Lung (tissue), 12 donors: ENCODE data around the gene GNAI2. TPM values are rescaled to one million over a fixed set of nuclear protein-coding genes. Genes with fewer than 3 reads are reported as not detected.
A peak's percentile ranks its signal among the peaks of the same experiment; 100 is the strongest.

Experiments
- ATAC-seq: fragments of 200-7000 bp; cut with Tn5 transposase; one replicate; pipeline ENCODE4 v1.9.1; 2020; ENCODE audit warnings: moderate number of reproducible peaks; ENCODE audit not compliant: insufficient read depth, low FRiP score
- DNase-seq, 3 donors: peaks; one replicate each; pipeline ENCODE4 v3.0.0-alpha.2; 2013 to 2017
- H3K27ac ChIP-seq, 2 donors: one replicate each; pipeline ENCODE4 v1.5.1; 2013; ENCODE audit warnings: mild to moderate bottlenecking in 2 of 2, moderate library complexity in 2 of 2, control low read depth in 1 of 2, inconsistent platforms in 1 of 2, low read depth in 1 of 2, low read length in 1 of 2
- H3K27me3 ChIP-seq, 3 donors: one replicate each; pipeline ENCODE4 v1.5.1; 2013; ENCODE audit warnings: low read length in 2 of 3; ENCODE audit not compliant: control insufficient read depth in 3 of 3, insufficient read depth in 3 of 3
- H3K36me3 ChIP-seq, 4 donors: one replicate each; pipeline ENCODE4 v1.5.1; 2013; ENCODE audit warnings: low read length in 4 of 4, mild to moderate bottlenecking in 1 of 4, moderate library complexity in 1 of 4; ENCODE audit not compliant: control insufficient read depth in 4 of 4, insufficient read depth in 4 of 4
- H3K4me1 ChIP-seq, 5 donors: one replicate each; pipeline ENCODE4 v1.5.1; 2013; ENCODE audit warnings: low read length in 5 of 5, mild to moderate bottlenecking in 2 of 5, moderate library complexity in 1 of 5; ENCODE audit not compliant: control insufficient read depth in 5 of 5, insufficient read depth in 5 of 5
- H3K4me3 ChIP-seq: one replicate; pipeline ENCODE4 v1.5.1; 2013; ENCODE audit warnings: mild to moderate bottlenecking, control low read depth, moderate library complexity
- H3K9ac ChIP-seq, 2 donors: one replicate each; pipeline ENCODE4 v1.5.1; 2013; ENCODE audit warnings: low read length in 2 of 2, control low read depth in 1 of 2; ENCODE audit not compliant: insufficient read depth in 1 of 2
- H3K9me3 ChIP-seq, 4 donors: one replicate each; pipeline ENCODE4 v1.5.1; 2013; ENCODE audit warnings: low read length in 3 of 4, mild to moderate bottlenecking in 1 of 4, moderate library complexity in 1 of 4; ENCODE audit not compliant: control insufficient read depth in 4 of 4, insufficient read depth in 3 of 4
- CTCF ChIP-seq: IDR thresholded peaks from 2 replicates; pipeline ENCODE4 v1.5.1; 2012; ENCODE audit warnings: mild to moderate bottlenecking; ENCODE audit errors: control extremely low read depth, extremely low read depth
- WGBS, 2 donors: extraction: QIAGEN DNeasy Blood & Tissue Kit; methylation state at CpG; one replicate each; pipeline ENCODE4 v1.1.7; 2013; 5-methylcytosine and 5-hydroxymethylcytosine counted together
- polyA plus RNA-seq, 2 donors: library from polyadenylated mRNA; stranded (reverse); fragments of 200-250 nt; gene quantifications; one replicate each; pipeline ENCODE4 v1.2.1, GENCODE V29; 2013
- total RNA-seq, 2 donors: library from RNA; depleted of rRNA in 1 of 2; stranded (reverse); fragments of >200 nt in 1 of 2; gene quantifications; one replicate each; pipeline ENCODE4 v1.2.1, GENCODE V29; 2014 to 2021
- donor health status: control.
- donor health status: control.
- donor health status: Bipolar disorder and iron deficiency.
- donor health status: healthy.
- donor health status: DM: yes; HTN: yes; CAD: no.

Gene GNAI2
- total and polyA plus RNA-seq, 4 donors = 217 to 364 (median 278) TPM

- TF ChIP-seq CTCF = peak; percentile 64
- no peaks in the 10 kb centered on the region for H3K36me3 ChIP-seq
- H3K27ac ChIP-seq = no peak overlapping the region
- no peak overlapping the region for H3K9ac ChIP-seq
- peaks cover 0 to 5% (median 3%) of the 10 kb centered on the region in 5 donors for H3K4me1 ChIP-seq
- peaks cover 0 to 34% (median 14%) of the 10 kb centered on the region in 3 donors for H3K27me3 ChIP-seq
- no peak overlapping the region for H3K4me3 ChIP-seq
- H3K9me3 ChIP-seq = peaks cover 0 to 7% (median 0%) of the 10 kb centered on the region in 4 donors
- peak; percentile 54 to 69 (median 60) for DNase-seq
- ATAC-seq = peak; percentile 47
- 9 to 13% methylated on average over 68 to 70 of the region's 70 CpGs for WGBS, 2 donors
These were observed 41.7 kb upstream of the GNAI2 start for GRCh38 chr3:50194128-50194902.

- no peaks in the 10 kb centered on the region for H3K36me3 ChIP-seq
- WGBS, 2 donors = 65 to 74% methylated on average over 13 to 14 of the region's 14 CpGs
- no peak for TF ChIP-seq CTCF
- no peak overlapping the region for H3K27ac ChIP-seq
- H3K4me1 ChIP-seq = peaks cover 0 to 5% (median 3%) of the 10 kb centered on the region in 5 donors
- H3K9me3 ChIP-seq = peaks cover 0 to 7% (median 0%) of the 10 kb centered on the region in 4 donors
- DNase-seq (no peak), ATAC-seq (no peak)
- H3K27me3 ChIP-seq = peaks cover 0 to 34% (median 14%) of the 10 kb centered on the region in 3 donors
- no peak overlapping the region for H3K9ac ChIP-seq
- no peak overlapping the region for H3K4me3 ChIP-seq
These were observed 41.0 kb upstream of the GNAI2 start for GRCh38 chr3:50194903-50195500.

GRCh38 chr3:50195501-50196252 lies 40.3 kb upstream of the GNAI2 start:
- no peak overlapping the region for H3K27ac ChIP-seq
- ATAC-seq (no peak), DNase-seq (no peak)
- H3K9me3 ChIP-seq = peaks cover 0 to 7% (median 0%) of the 10 kb centered on the region in 4 donors
- no peak overlapping the region for H3K4me3 ChIP-seq
- no peak for TF ChIP-seq CTCF
- H3K9ac ChIP-seq = no peak overlapping the region
- no peaks in the 10 kb centered on the region for H3K36me3 ChIP-seq
- 71 to 84% methylated on average over 4 of the region's 4 CpGs for WGBS, 2 donors
- H3K4me1 ChIP-seq = peaks cover 0 to 5% (median 3%) of the 10 kb centered on the region in 5 donors
- peaks cover 0 to 34% (median 14%) of the 10 kb centered on the region in 3 donors for H3K27me3 ChIP-seq
